GM21367 (cell line): ENCODE data around the gene TUBB2A.
A peak's percentile ranks its signal among the peaks of the same experiment; 100 is the strongest.
"Not testable (repeated sequence)": the region's sequence is repeated elsewhere in the genome, so short reads cannot be mapped to it uniquely, and the experiment has no call there.

Source experiments
- ATAC-seq: cut with Tn5 transposase; IDR thresholded peaks from one replicate; pipeline ENCODE4 v1.9.1; 2021; ENCODE audit not compliant: unreplicated experiment

TUBB2A gene

GRCh38 chr6:3181105-3181504 is 23.8 kb upstream of the TUBB2A start:
- ATAC-seq = no peak

GRCh38 chr6:3179945-3180344 is 22.6 kb upstream of the TUBB2A start:
- not testable (repeated sequence) for ATAC-seq

GRCh38 chr6:3178666-3179065 is 21.3 kb upstream of the TUBB2A start:
- ATAC-seq = not testable (repeated sequence)

- no peak for ATAC-seq
These were observed 19.4 kb upstream of the TUBB2A start for GRCh38 chr6:3176562-3177355.

GRCh38 chr6:3175715-3176402 is 18.5 kb upstream of the TUBB2A start:
- no peak for ATAC-seq

GRCh38 chr6:3173636-3174089 is 16.3 kb upstream of the TUBB2A start:
- ATAC-seq = not testable (repeated sequence)

- ATAC-seq = not testable (repeated sequence)
These were observed 15.4 kb upstream of the TUBB2A start for GRCh38 chr6:3172789-3173188.

GRCh38 chr6:3171313-3172175 is 14.2 kb upstream of the TUBB2A start:
- not testable (repeated sequence) for ATAC-seq

- ATAC-seq = not testable (repeated sequence)
These were observed 13.3 kb upstream of the TUBB2A start for GRCh38 chr6:3170676-3171075.

- ATAC-seq = not testable (repeated sequence)
These were observed 10.7 kb upstream of the TUBB2A start for GRCh38 chr6:3168046-3168445.

- not testable (repeated sequence) for ATAC-seq
These were observed 9.3 kb upstream of the TUBB2A start for GRCh38 chr6:3166535-3167225.

- no peak for ATAC-seq
These were observed 8.5 kb upstream of the TUBB2A start for GRCh38 chr6:3165631-3166534.

- ATAC-seq = no peak
These were observed 7.0 kb upstream of the TUBB2A start for GRCh38 chr6:3164388-3164787.

- no peak for ATAC-seq
These were observed 5.9 kb upstream of the TUBB2A start for GRCh38 chr6:3163248-3163594.

GRCh38 chr6:3162565-3163247 is 5.4 kb upstream of the TUBB2A start:
- ATAC-seq = peak; percentile 53

GRCh38 chr6:3162067-3162497 is 4.7 kb upstream of the TUBB2A start:
- no peak for ATAC-seq

- ATAC-seq = no peak
These were observed 2.7 kb upstream of the TUBB2A start for GRCh38 chr6:3159805-3160781.
